HG03060 (cell line): ENCODE results near the gene RHCG.
"Not testable (repeated sequence)": the region's sequence is repeated elsewhere in the genome, so short reads cannot be mapped to it uniquely, and the experiment has no call there.

Experiments
- ATAC-seq: cut with Tn5 transposase; IDR thresholded peaks from one replicate; pipeline ENCODE4 v1.9.1; 2021; ENCODE audit warnings: low read depth, moderate number of reproducible peaks; ENCODE audit not compliant: unreplicated experiment

The RHCG gene

DNA sequence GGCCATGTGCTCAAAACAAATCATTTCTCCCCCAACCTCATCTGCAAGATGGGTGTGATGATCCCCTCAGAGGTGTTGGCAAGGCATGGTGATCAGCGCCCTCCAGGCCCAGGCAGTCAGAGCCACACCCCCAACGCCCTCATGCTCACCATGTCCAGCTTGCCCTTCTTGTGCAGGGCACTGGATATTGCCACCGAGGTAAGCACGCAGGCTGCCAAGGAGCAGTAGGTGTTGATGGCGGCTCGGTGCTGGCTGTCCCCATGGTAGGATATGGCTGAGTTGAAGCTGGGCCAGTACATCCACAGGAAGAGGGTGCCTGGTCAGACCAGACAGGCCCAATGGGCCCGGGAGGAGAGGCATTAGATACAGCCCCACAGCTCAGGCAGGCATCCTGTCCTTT lies 17.2 kb downstream of the RHCG start:
- ATAC-seq, result no peak

DNA sequence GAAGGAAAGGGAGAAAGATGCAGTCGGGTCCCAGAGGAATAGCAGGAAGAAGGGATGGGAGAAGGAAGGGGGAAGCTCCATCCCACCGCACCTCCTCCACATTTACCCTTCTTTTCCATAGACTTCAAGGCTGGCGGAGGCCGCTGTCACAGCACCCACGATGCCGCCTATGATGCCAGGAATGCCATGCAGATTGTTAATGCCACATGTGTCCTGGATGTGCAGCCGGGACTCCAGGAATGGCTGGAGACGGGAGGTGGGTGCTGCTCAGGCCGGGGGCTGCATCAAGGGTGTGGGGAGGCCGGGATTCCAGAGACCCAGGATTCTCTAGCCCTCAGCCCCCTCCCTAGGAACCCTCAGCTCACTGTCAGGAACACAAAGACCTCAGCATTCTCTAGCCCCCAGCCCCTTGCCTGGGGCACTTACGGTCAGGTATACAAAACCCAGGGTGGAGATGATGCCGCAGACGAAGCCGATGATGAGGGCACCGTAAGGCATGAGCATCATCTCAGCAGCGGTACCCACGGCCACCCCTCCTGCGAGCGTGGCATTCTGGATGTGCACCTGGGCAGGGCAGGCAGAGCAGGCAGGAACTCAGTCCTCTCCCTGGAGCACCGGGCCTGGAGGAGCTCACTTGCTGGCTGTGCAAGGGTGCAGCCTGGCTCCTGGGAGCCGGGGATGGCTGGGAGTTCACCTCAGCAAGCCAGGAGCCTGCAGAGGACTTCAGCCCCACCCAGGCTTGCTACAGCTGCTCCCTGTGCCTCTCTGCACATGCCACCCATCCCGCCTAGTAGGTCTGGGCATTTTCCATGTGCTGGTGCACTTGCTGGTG lies 18.8 kb downstream of the RHCG start:
- no peak for ATAC-seq

DNA sequence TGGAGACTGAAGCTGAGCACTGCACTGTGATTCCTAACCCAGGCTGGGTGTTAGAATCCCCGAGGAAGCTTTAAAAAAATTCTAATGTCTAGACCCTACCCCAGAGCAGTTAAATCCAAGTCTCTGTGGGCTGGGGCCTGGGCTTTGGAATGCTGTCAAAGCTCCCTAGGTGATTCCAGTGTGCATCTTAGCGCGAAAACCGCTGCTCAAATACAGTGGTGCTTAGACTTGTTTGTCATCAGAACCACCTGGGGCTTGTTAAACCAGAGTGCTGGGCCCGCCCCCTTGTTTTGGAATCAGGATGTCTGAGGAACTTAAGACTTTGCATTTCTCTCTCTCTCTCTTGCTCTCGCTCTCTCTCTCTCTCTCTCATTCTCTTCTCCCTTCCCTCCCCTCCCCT lies 20.7 kb downstream of the RHCG start:
- ATAC-seq, result no peak

GRCh38 chr15:89472785-89473256 lies 23.6 kb downstream of the RHCG start:
- ATAC-seq, result no peak

DNA sequence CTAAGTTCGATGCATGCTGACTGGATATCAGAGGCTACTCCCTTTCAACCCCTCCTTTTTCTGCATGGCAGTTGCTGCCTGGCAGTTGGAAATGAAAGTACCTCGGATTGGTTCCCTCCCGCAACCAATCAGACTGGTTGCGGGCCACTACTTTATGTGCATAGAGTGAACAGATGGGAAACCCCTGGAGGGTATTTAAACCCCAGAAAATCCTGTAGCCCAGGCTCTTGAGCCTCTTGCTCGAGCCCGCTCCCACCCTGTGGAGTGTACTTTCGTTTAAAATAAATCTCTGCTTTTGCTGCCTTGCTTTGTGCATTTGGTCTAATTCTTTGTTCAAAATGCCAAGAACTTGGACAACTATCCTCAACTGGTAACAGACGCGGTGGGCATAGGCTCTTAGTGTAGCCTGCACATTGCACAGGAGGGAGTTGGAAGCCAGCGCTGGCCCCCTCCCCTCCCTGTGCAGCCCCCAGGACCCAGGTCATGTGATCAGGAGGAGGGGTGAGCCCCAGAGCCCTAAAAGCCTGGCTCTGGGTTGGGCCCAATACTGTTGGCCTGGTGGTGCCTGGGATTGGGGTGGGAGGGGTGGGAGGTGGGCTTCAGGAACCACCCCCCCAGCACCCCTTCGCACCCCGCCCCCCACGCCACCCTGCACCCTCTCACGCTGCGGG lies 26.8 kb downstream of the RHCG start:
- ATAC-seq, result no peak

GRCh38 chr15:89468813-89469212 lies 27.6 kb downstream of the RHCG start:
- ATAC-seq, result not testable (repeated sequence)

DNA sequence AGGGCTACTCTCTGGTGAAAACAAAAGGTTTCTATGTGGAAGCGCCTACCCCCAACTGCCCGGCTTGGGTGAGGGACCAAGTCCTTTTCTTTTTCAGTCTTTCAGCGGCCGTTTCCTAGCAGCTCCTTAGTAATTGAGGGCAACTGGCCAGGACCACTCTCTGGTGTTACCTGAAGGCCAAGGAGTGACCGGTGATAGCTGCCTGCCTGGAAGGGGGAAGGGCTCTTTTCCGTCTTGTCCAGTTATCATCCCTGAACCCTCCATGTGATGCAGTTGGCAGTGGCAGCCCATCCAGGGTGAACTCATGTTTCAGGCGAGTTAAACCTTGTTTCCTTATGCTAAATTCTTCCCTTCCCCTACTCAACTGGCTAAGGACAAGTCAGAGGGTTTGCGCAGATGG lies 33.3 kb downstream of the RHCG start:
- ATAC-seq, result no peak

GRCh38 chr15:89462198-89462912 lies 34.0 kb downstream of the RHCG start:
- no peak for ATAC-seq

GRCh38 chr15:89461386-89461785 lies 35.0 kb downstream of the RHCG start:
- no peak for ATAC-seq

GRCh38 chr15:89460048-89460447 lies 36.3 kb downstream of the RHCG start:
- ATAC-seq, result no peak

DNA sequence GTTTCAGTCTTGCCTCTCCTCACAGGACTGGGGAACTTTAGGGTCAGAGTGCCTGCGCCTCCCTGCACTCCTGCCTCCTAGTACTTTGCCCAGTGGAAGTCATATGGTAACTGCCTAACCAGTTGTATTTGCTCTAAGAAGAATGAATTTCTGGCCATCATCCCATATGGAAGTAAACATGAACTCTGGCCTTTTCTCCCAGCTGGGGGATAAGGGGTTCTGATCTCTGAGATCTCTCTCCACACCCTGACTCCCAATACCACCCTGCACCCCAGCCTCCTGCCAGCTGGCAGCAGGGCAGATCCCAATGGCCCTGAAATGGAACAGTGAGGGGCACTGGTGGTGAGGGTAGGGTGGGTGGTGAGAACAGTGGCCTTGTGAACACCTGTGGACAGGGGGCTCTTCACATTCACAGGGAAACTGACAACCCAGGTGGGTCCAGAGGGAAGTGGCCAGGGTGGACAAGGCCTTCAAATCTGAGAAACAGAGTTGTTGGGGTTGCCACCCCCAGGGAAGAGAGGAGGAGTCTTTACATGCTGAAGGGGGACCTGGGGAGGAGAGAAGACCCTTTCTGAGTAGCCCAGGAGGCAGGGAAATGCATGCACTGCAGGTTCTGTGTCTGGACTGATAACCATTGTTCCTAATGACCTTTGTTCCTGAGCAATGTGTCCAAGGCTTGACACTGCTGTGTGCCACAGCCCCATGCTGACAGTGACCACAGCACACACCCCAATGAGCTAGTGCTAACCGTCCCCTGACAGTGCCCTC lies 36.9 kb downstream of the RHCG start:
- ATAC-seq, result no peak

GRCh38 chr15:89458440-89458839 lies 37.9 kb downstream of the RHCG start:
- ATAC-seq, result no peak

- ATAC-seq, result no peak
Observed at GRCh38 chr15:89457086-89457485, 39.3 kb downstream of the RHCG start.

- no peak for ATAC-seq
Observed at GRCh38 chr15:89455535-89455934, 40.8 kb downstream of the RHCG start.

- ATAC-seq, result no peak
Observed at GRCh38 chr15:89452330-89452836, 44.0 kb downstream of the RHCG start.

- no peak for ATAC-seq
Observed at GRCh38 chr15:89451846-89452245, 44.5 kb downstream of the RHCG start.

DNA sequence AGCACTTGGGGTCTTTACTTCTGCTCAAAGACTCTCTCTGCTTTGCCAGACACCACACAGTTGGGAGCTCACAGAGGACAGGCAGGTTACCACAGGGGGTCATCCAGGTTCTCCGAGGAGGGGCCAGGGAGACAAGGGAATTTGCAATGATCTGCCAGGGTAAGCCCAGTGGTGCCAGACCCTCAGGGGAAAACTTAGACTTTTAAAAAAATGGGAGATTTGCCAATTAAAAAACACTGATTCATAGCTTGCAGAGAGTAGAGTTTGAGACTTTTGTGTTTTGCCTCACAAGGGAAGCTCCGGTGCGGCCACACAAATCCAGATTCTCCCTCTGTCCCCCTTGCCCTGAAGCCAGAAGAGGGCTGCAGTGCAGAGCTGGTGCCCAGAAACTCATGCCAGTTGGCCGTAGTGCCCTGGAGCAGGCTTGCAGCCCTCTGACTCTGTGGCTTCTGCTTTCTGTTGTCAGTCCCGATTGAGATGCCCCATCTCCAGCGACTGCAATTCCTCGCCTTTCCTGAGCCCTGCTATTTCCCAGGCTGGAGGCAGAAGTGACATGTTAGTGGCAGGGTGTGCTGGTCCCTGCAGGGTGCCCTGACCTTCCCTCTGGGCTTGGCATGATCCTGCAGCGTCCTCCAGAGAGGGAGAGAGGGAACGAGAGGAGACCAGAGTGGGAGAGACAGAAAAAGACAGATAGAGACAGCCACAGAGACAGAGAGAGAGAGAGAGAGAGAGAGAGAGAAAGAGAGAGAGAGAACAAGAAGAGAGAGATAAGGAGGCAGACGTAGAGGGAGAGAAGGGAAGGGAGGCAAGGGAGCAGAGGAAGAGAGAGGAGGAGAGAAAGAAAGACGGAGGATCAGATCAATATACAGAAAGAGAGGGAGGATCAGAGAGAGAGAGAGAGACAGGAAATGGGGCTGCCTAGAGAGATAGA lies 46.0 kb downstream of the RHCG start:
- ATAC-seq, result no peak

DNA sequence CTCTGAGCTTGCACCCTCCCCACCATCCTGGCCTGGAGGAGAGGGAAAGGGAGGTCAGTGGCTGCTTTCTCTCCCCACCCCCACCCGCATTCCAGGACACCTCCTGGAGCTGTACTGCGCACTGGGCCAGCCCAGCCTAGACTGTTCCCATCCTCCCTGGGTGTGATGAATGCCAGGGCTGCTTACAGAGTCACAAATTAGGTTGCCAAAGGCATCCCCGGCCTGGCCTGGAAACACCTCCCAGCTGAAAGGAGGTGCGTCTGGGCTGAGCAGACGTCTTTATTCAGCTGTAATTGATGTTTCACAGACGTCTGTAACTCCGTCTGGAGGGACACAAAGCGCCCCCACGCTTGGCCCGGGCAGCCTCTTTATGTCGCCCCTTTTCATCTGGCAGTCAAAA lies 47.6 kb downstream of the RHCG start:
- ATAC-seq, result no peak

DNA sequence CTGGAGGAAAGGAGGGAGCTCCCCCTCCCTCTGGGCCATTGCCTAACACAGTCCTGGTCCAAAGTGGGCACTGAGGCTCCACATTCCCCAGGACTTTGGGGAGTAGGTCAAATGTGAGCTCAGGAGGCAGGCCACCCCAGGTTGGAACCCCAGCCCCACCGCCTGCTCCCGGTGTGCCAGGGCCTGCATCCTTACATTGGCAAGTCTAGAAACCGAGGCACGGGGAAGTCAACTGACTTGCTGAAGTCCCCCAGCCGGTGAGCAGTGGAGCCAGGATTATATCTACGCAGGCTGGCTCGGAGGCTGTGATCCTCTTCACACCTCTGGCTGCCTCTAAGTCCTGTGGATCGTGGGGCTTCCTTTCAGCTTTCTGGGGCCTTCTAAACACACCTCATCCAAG lies 48.7 kb downstream of the RHCG start:
- ATAC-seq, result no peak
